Endodermal cell (in vitro differentiated cells): ENCODE data around the gene CCDC61. TPM values are rescaled to one million over a fixed set of nuclear protein-coding genes. Genes with fewer than 3 reads are reported as not detected.

Experiments used
- DNase-seq: peaks from one replicate; pipeline ENCODE4 v3.0.0-alpha.2; 2017
- H3K27ac ChIP-seq: 2 replicates; pipeline ENCODE4 v1.5.1; 2013; ENCODE audit warnings: mild to moderate bottlenecking, low read depth, low read length, moderate library complexity
- H3K27me3 ChIP-seq: 2 replicates; pipeline ENCODE4 v1.6.1; 2013; ENCODE audit warnings: mild to moderate bottlenecking, low read length, moderate library complexity; ENCODE audit not compliant: insufficient read depth, control insufficient read depth, poor library complexity, severe bottlenecking
- H3K36me3 ChIP-seq: 2 replicates; pipeline ENCODE4 v1.7.0; 2013; ENCODE audit warnings: mild to moderate bottlenecking, low read length, moderate library complexity; ENCODE audit not compliant: control insufficient read depth, insufficient read depth
- H3K4me1 ChIP-seq: one replicate; pipeline ENCODE4 v1.7.0; 2013; ENCODE audit warnings: low read length; ENCODE audit not compliant: control insufficient read depth, insufficient read depth
- H3K4me3 ChIP-seq: 2 replicates; pipeline ENCODE4 v1.5.1; 2013; ENCODE audit warnings: mild to moderate bottlenecking, low read length, moderate library complexity
- H3K9ac ChIP-seq: 2 replicates; pipeline ENCODE4 v1.6.1; 2013; ENCODE audit warnings: mild to moderate bottlenecking, low read length, moderate library complexity; ENCODE audit not compliant: poor library complexity, severe bottlenecking; ENCODE audit errors: extremely low read depth
- H3K9me3 ChIP-seq: 2 replicates; pipeline ENCODE4 v1.6.1; 2013; ENCODE audit warnings: mild to moderate bottlenecking, low read length, moderate library complexity; ENCODE audit not compliant: control insufficient read depth
- H3K27ac Mint-ChIP-seq: 2 replicates; pipeline ENCODE4 v1.8.0; 2020; ENCODE audit warnings: mixed read lengths
- H3K27me3 Mint-ChIP-seq: 2 replicates; pipeline ENCODE4 v1.8.0; 2021; ENCODE audit warnings: mild to moderate bottlenecking, mixed read lengths; ENCODE audit not compliant: insufficient read depth
- H3K36me3 Mint-ChIP-seq: 2 replicates; pipeline ENCODE4 v1.8.0; 2020; ENCODE audit warnings: low read depth, mixed read lengths
- H3K4me1 Mint-ChIP-seq: 2 replicates; pipeline ENCODE4 v1.8.0; 2020; ENCODE audit warnings: mixed read lengths
- H3K4me3 Mint-ChIP-seq: 2 replicates; pipeline ENCODE4 v1.8.0; 2020; ENCODE audit warnings: mild to moderate bottlenecking, moderate library complexity, mixed read lengths
- H3K9me3 Mint-ChIP-seq: 2 replicates; pipeline ENCODE4 v1.8.0; 2020; ENCODE audit warnings: mild to moderate bottlenecking, mixed read lengths
- WGBS, 2 experiments: methylation state at CpG; one replicate each; pipeline versions ENCODE4 v1.1.5 to v1.1.7; 2013; ENCODE audit warnings: missing lambda C conversion rate in 2 of 2, mixed read lengths in 1 of 2; ENCODE audit not compliant: insufficient coverage in 1 of 2, insufficient read length in 1 of 2; 5-methylcytosine and 5-hydroxymethylcytosine counted together
- total RNA-seq, 2 donors: library from RNA; stranded (reverse); fragmentation: NEBNext Ultra II Directional in 1 of 2; extraction: Animal tissue kit (Norgen Biotek cat#: 25700) in 1 of 2; gene quantifications; 2 replicates in 1 of 2; 3 replicates in 1 of 2; pipeline ENCODE4 v1.2.1, GENCODE V29; 2021
- TF ChIP-seq, protein P1 (sequence below): fragments of 200-600 bp; sonication (generic); conservative IDR thresholded peaks from 2 replicates; pipeline ENCODE4 v1.5.0; 2021; ENCODE audit warnings: antibody characterized with exemption, mild to moderate bottlenecking

The CCDC61 gene
- total RNA-seq, 2 donors from 2014 or later, result 23.2 to 23.6 TPM

- DNase-seq, result peak; percentile 71
- Mint-ChIP-seq H3K27ac (no peak within 1 kb of the TSS), H3K4me1 (no peaks in the 10 kb centered on the region), H3K4me3 (no peak within 1 kb of the TSS), H3K36me3 (peaks cover 11% of the 10 kb centered on the region), H3K9me3 (peaks cover 8% of the 10 kb centered on the region), H3K27me3 (peaks cover 6% of the 10 kb centered on the region)
- TF ChIP-seq, protein P1, sequence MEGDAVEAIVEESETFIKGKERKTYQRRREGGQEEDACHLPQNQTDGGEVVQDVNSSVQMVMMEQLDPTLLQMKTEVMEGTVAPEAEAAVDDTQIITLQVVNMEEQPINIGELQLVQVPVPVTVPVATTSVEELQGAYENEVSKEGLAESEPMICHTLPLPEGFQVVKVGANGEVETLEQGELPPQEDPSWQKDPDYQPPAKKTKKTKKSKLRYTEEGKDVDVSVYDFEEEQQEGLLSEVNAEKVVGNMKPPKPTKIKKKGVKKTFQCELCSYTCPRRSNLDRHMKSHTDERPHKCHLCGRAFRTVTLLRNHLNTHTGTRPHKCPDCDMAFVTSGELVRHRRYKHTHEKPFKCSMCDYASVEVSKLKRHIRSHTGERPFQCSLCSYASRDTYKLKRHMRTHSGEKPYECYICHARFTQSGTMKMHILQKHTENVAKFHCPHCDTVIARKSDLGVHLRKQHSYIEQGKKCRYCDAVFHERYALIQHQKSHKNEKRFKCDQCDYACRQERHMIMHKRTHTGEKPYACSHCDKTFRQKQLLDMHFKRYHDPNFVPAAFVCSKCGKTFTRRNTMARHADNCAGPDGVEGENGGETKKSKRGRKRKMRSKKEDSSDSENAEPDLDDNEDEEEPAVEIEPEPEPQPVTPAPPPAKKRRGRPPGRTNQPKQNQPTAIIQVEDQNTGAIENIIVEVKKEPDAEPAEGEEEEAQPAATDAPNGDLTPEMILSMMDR, result no peak
- no peaks in the 10 kb centered on the region for H3K27me3 ChIP-seq
- peaks cover 11% of the 10 kb centered on the region for H3K9me3 ChIP-seq
- H3K9ac ChIP-seq, result no peak within 1 kb of the TSS
- no peak within 1 kb of the TSS for H3K4me3 ChIP-seq
- no peaks in the 10 kb centered on the region for H3K4me1 ChIP-seq
- WGBS, 2 experiments, result 90 to 91% methylated on average over 11 to 47 of the region's 47 CpGs
- H3K27ac ChIP-seq, result no peak within 1 kb of the TSS
- H3K36me3 ChIP-seq, result no peaks in the 10 kb centered on the region
Measured at GRCh38 chr19:46022431-46023310, 27.4 kb downstream of the CCDC61 start, which contains the start of gene PGLYRP1. TSS of gene PGLYRP1 (minus strand) at chr19:46023053. CDS start at chr19:46023021, 32 bp downstream.

DNA sequence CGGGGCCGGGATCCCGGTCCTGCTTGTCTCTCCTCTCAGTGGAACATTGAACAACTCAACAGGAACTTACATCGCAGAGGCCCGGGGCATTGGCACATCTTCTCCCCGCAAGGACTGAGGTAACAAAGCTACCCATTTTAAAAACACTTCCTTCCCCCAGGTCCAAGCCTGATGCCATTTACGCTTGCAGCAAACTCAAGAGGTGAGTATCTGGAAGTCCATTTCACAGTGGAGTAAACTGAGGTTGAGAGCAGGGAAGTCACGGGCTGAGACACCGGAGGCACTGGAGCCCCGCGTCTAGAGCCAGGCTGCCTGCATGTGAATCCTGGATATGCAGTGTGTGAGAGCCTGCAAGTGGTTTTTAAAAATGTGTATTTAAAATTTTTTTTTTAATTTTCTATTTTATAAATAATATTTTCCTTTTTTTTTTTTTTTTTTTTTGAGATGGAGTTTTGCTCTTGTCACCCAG lies 28.1 kb downstream of the CCDC61 start:
- Mint-ChIP-seq H3K9me3 (peaks cover 8% of the 10 kb centered on the region), H3K4me3 (no peak overlapping the region), H3K4me1 (no peaks in the 10 kb centered on the region), H3K27me3 (peaks cover 6% of the 10 kb centered on the region), H3K36me3 (peaks cover 11% of the 10 kb centered on the region), H3K27ac (no peak overlapping the region)
- no peak for DNase-seq
- no peaks in the 10 kb centered on the region for H3K4me1 ChIP-seq
- no peak overlapping the region for H3K27ac ChIP-seq
- no peaks in the 10 kb centered on the region for H3K27me3 ChIP-seq
- H3K9ac ChIP-seq, result no peak overlapping the region
- no peaks in the 10 kb centered on the region for H3K36me3 ChIP-seq
- H3K9me3 ChIP-seq, result peaks cover 11% of the 10 kb centered on the region
- TF ChIP-seq, protein P1, result no peak
- WGBS, 2 experiments, result 80 to 93% methylated on average over 1 to 11 of the region's 11 CpGs
- no peak overlapping the region for H3K4me3 ChIP-seq

DNA sequence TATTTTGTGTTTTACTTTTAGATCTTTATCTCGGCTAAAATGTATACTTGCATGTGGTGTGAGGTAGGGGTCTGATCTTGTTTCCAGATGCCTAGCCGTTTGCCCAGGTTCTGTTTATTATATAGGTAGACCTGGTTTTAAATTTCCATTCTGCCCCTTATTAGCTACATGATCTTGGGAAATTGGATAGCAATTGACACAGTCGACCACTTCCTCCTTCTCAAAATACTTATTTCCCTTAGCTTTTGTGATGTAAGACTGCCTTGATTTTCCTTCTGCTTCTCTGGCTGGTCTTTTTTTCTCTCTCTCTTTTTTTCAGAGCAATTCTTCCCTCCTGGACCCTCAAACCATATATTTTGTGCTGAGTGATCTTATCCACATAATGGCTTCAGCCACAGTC lies 30.6 kb downstream of the CCDC61 start:
- TF ChIP-seq, protein P1, result no peak
- H3K9me3 ChIP-seq, result peaks cover 11% of the 10 kb centered on the region
- Mint-ChIP-seq H3K9me3 (peaks cover 8% of the 10 kb centered on the region), H3K4me1 (peaks cover 4% of the 10 kb centered on the region), H3K27me3 (peaks cover 19% of the 10 kb centered on the region), H3K4me3 (no peak overlapping the region), H3K36me3 (peaks cover 13% of the 10 kb centered on the region), H3K27ac (no peak overlapping the region)
- no peak overlapping the region for H3K4me3 ChIP-seq
- H3K4me1 ChIP-seq, result no peaks in the 10 kb centered on the region
- H3K36me3 ChIP-seq, result no peaks in the 10 kb centered on the region
- WGBS, 2 experiments, result 78 to 92% methylated on average over 1 to 3 of the region's 3 CpGs
- H3K27ac ChIP-seq, result no peak overlapping the region
- H3K27me3 ChIP-seq, result no peaks in the 10 kb centered on the region
- no peak overlapping the region for H3K9ac ChIP-seq
- no peak for DNase-seq
